Cerebellar cortex (tissue), 1 donor: Measurements from ENCODE around the gene PDGFC.

Experiments used
- DNase-seq: peaks from one replicate; pipeline ENCODE4 v3.0.0-alpha.2; 2015; ENCODE audit warnings: low spot score

The PDGFC gene

GRCh38 chr4:156971676-156972378, at the start of gene PDGFC:
Gene PDGFC (minus strand): TSS chr4:156971799. CDS start chr4:156970903, 896 bp downstream.
- peak; percentile 34 for DNase-seq

- DNase-seq = no peak
Measured at GRCh38 chr4:157020882-157021281, 49.3 kb upstream of the PDGFC start.

DNA sequence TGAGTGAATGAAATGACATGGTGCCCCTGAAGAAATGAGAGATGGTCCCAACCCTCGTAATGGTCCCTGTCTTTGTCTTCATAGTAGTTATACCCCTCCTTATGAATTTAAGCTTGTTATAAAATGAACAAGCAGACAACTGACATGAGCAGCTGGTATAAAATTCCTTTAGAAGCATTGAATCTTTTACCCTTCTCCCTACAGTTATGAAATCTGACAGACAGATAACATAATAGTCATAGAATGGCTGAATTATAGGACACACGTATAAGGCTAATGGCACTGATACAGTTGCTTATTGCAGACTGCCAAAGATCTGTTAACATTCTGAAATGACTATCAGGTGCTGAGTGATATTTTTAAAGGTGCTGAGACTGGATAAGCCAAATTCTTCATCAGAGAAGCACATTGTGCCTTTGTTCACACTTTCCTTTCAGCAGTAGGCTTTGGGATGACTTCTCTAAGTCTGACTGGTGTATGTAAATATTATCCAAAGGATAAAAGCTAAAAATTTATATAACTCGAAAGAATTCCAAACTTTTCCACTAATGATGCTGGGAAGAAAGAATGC, 47.4 kb upstream of the PDGFC start:
- no peak for DNase-seq

GRCh38 chr4:157014621-157015591, 43.3 kb upstream of the PDGFC start:
- no peak for DNase-seq

DNA sequence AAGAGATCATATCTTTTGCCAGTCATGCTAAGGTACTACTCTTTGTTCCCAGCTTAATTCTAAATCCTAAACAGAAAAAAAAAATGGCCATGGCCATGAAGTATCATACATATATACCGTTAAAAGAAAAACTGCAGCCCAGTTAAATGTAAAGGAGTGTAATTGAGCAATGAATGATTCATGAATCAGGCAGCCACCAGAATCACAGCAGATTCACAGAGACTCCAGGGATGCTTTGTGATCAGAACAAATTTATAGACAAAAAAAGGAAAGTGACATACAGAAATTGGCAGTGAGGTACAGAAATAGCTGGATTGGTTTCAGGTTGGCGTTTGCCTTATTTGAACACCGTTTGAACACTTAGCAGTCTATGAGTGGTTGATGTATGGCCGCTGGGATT, 42.1 kb upstream of the PDGFC start:
- no peak for DNase-seq

GRCh38 chr4:157012781-157013180, 41.2 kb upstream of the PDGFC start:
- DNase-seq = no peak

DNA sequence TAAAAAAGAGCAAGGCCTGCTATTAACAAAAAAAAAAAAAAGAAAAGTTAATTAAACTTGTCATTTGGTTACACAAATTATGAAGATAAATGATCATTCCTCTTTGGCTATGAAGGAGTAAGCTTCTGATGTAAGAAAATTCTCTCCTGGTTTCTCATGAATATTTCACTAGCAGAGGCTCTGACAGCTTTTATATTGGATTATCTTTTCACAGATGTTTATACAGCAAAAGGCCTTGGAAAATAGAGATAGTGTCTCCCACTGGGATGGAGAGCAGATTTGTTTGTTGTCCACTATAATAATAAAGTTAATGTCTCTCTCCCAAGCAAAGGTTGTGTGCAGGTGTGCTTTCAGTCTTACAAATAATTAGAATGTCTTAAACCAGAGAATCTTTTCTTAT, 40.7 kb upstream of the PDGFC start:
- no peak for DNase-seq

- DNase-seq = no peak
Measured at GRCh38 chr4:157010630-157011029, 39.0 kb upstream of the PDGFC start.

DNA sequence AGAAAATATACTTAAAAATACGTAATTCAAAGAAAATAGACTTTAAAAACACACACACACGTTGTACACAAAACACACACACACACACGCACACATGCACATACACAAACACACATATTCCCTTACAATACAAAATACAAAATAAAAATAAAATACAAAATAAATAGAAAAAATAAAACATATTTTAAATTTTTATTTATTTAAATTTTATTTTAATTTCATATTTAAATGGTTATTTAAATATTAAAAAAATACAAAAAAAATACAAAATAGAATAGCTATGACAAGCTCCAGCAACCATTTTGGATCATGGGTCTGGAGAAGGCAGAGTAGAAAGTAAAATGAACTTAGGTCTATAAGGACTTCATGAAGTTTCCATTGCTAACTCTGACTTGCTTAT, 34.2 kb upstream of the PDGFC start:
- no peak for DNase-seq

GRCh38 chr4:157005193-157005592, 33.6 kb upstream of the PDGFC start:
- peak; percentile 19 for DNase-seq

GRCh38 chr4:157004279-157005161, 32.9 kb upstream of the PDGFC start:
- no peak for DNase-seq

- DNase-seq = no peak
Measured at GRCh38 chr4:156999175-156999517, 27.5 kb upstream of the PDGFC start.

DNA sequence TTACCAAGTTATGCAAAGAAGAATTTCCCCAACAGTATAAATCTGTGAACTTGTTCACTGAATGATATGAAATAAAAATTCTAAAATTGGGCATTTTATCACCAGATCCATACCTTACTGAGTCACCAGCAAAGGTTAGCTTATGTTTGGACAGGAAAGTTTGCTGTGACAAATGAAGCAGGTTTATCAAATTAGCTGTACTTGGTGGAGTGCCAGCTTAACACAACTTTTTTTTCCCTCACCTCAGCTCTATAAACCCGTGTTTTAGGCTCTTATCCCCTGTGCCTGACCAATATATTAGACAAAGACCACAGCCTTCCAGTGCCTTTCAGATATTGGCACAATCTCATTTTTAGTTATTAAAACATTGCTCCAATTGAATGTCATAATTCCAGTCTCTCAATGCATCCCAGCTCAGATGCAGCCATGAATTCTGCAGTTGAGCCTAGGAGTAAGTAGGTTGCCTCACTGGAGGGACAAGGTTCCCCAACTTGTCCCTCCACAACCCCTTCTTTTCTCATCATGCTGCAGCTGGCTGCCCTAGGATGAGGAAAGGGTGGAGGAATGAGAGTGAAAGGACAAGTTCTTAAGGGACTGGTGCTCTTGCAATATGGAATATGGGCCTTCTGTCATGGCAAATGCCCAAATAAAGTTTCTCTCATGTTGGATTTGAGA, 27.0 kb upstream of the PDGFC start:
- DNase-seq = no peak

GRCh38 chr4:156992943-156993342, 21.3 kb upstream of the PDGFC start:
- no peak for DNase-seq

DNA sequence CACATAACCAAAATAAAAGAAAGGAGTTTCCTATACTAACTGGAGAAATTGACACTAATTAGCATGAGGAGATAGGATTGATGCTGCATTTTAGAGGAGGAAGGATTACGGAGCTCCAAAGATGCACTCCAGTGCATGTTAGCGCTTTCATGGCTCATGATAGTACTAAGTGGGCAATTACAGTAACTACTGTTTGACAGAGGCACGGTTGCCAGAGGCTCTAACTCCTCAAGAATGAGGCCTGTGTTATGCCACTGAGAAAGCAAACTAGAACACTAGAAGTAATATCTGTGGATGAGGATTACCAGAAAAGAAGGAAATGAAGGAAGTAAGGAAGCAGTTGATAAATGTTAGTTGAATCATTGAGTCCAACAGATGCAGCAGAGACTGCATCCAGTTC, 19.6 kb upstream of the PDGFC start:
- no peak for DNase-seq

DNA sequence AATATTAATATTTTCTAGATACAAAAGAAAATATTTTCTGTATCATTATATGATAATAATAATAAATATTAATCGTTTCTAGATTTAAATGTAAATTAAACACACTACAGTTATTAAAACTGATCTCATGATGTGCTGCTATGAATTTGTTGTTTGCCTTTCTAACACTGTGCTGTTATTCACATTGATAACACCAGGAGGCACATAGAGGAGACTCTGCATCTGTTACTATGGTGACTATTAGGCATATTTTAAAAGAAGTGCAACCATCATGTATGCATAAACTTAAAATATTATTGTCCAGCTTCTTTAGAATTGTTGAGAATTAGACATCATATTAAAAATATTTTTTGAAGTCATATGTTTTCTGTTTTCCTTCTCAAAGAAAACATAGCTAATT, 11.8 kb upstream of the PDGFC start:
- no peak for DNase-seq

GRCh38 chr4:156981262-156981769, 9.7 kb upstream of the PDGFC start:
- DNase-seq = no peak

DNA sequence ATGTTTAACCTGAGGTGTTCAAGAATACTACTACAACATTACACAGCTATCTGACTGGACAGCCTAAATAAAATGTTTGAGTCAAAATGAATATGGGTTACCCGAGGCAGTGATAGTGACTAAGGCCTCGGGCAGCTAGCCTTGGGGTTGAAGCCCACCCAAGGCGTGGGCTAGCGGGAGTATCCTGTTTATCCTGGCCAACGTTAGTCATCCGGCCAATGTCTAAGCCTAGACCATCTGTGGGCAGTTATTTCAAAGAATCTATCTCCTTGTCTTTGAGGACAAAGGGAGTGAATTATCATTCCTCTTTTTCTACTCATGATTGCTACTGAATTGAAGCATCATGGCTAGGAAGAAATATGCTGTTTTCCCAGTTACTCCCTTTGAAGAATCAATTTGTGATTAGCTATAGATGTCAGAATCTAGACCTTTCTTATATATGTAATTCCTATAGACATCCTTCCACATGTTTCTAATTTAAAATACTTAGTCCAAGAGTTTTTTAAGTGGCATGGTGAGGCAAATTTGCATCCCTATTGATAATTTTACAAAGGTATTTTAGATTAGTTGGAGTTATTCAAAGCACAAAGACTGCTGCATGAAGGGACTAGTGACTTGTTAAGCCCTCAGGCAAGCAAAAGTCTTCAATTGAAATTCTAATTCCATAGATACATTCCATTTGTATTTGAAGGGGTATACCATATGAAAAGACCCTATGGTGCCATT, 6.0 kb upstream of the PDGFC start:
- DNase-seq = no peak

GRCh38 chr4:156976147-156976546, 4.5 kb upstream of the PDGFC start:
- no peak for DNase-seq

GRCh38 chr4:156975686-156976085, 4.1 kb upstream of the PDGFC start:
- no peak for DNase-seq
